Measurements from ENCODE around the gene MYO3B. TPM values are rescaled to one million over a fixed set of nuclear protein-coding genes. Genes with fewer than 3 reads are reported as not detected.

Gene MYO3B
- total and polyA plus RNA-seq, 2 donors from 2014 or later: 3.5 to 6.4 TPM

- DNase-seq (peak in 1 of 5 donors; percentile 22), FAIRE-seq (peak; percentile 46)
- TF ChIP-seq, protein P1, sequence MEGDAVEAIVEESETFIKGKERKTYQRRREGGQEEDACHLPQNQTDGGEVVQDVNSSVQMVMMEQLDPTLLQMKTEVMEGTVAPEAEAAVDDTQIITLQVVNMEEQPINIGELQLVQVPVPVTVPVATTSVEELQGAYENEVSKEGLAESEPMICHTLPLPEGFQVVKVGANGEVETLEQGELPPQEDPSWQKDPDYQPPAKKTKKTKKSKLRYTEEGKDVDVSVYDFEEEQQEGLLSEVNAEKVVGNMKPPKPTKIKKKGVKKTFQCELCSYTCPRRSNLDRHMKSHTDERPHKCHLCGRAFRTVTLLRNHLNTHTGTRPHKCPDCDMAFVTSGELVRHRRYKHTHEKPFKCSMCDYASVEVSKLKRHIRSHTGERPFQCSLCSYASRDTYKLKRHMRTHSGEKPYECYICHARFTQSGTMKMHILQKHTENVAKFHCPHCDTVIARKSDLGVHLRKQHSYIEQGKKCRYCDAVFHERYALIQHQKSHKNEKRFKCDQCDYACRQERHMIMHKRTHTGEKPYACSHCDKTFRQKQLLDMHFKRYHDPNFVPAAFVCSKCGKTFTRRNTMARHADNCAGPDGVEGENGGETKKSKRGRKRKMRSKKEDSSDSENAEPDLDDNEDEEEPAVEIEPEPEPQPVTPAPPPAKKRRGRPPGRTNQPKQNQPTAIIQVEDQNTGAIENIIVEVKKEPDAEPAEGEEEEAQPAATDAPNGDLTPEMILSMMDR (IDR thresholded peaks at IDR 0.05; ENCODE audit: borderline replicate concordance, extremely low read depth, insufficient read depth): no peak
- H3K27ac ChIP-seq (ENCODE audit: low read depth in 2 of 2, low read length in 2 of 2): peak overlapping the region; percentile 9 to 54
- no peak overlapping the region for H3K4me3 ChIP-seq (ENCODE audit: low read length in 3 of 3)
- peaks cover 0 to 4% (median 3%) of the 10 kb centered on the region in 3 donors for H3K4me1 ChIP-seq (ENCODE audit: control insufficient read depth in 2 of 3, insufficient read depth in 2 of 3, low read depth in 1 of 3, low read length in 3 of 3)
- no peaks in the 10 kb centered on the region for H3K36me3 ChIP-seq (ENCODE audit: control insufficient read depth in 2 of 3, insufficient read depth in 3 of 3, low read length in 3 of 3)
- H3K9ac ChIP-seq (ENCODE audit: low read length in 3 of 3): no peak overlapping the region
- no peaks in the 10 kb centered on the region for H3K9me3 ChIP-seq (ENCODE audit: control insufficient read depth in 2 of 3, insufficient read depth in 1 of 3, low read length in 3 of 3)
- intact Hi-C loops (cut with DNase I): no loop called here
- H3K27me3 ChIP-seq (ENCODE audit: control insufficient read depth, insufficient read depth, low read length): no peaks in the 10 kb centered on the region
These were observed 199.7 kb downstream of the MYO3B start for GRCh38 chr2:170377500-170378207.

DNA sequence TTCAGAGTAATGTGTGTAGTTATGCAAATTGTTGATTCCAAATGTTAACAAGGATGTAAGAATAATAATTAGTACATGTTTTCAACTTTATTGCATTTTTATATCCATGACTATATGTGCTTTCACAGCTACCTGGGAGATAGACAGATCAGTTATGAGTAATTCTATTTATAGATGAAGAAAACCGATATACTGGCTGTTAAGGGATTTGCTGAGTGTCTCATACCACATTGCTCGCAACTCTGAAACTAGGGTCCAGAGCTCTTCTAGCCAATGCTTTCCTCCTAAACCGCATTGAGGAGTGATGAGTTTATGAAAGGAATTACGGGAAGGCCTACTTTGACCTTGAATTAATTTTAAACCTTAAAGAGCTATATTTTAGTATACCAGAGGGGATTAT is 202.3 kb downstream of the MYO3B start:
- intact Hi-C loops (cut with DNase I): no loop called here

DNA sequence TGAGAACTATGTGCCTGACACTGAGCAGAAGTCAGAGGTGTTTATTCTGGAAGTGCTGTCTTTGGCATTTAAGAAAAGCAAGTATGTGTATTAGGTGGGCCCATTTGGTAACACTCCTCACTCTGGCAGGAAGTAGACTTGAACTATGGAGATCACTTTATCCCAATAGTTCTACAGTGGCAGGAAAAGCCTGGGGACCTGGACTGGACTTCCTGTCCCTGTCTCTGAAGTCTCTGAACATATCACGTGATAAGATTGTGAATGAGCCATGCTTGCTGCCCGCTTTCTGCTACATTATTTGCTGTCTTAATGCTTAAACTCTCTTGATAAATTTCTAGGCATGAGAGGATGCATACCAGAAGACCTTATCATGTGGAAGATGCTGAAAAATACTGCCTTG is 203.7 kb downstream of the MYO3B start:
- DNase-seq (no peak), FAIRE-seq (no peak)
- Histone ChIP-seq H3K27me3 (ENCODE audit: control insufficient read depth, insufficient read depth, low read length) (no peaks in the 10 kb centered on the region), H3K36me3 (ENCODE audit: control insufficient read depth in 2 of 3, insufficient read depth in 3 of 3, low read length in 3 of 3) (no peaks in the 10 kb centered on the region), H3K4me1 (ENCODE audit: control insufficient read depth in 2 of 3, insufficient read depth in 2 of 3, low read depth in 1 of 3, low read length in 3 of 3) (peaks cover 0 to 3% (median 0%) of the 10 kb centered on the region in 3 donors), H3K27ac (ENCODE audit: low read depth in 2 of 2, low read length in 2 of 2) (no peak overlapping the region), H3K9me3 (ENCODE audit: control insufficient read depth in 2 of 3, insufficient read depth in 1 of 3, low read length in 3 of 3) (no peaks in the 10 kb centered on the region), H3K9ac (ENCODE audit: low read length in 3 of 3) (no peak overlapping the region), H3K4me3 (ENCODE audit: low read length in 3 of 3) (no peak overlapping the region)
- TF ChIP-seq, protein P1 (IDR thresholded peaks at IDR 0.05; ENCODE audit: borderline replicate concordance, extremely low read depth, insufficient read depth): no peak
- intact Hi-C loops (cut with DNase I): no loop called here

More for the DNA sequence above, 202.3 kb downstream of the MYO3B start:
- H3K4me1 ChIP-seq (ENCODE audit: control insufficient read depth in 2 of 3, insufficient read depth in 2 of 3, low read depth in 1 of 3, low read length in 3 of 3): peaks cover 0 to 4% (median 3%) of the 10 kb centered on the region in 3 donors
- TF ChIP-seq, protein P1 (IDR thresholded peaks at IDR 0.05; ENCODE audit: borderline replicate concordance, extremely low read depth, insufficient read depth): no peak
- H3K4me3 ChIP-seq (ENCODE audit: low read length in 3 of 3): no peak overlapping the region
- no peaks in the 10 kb centered on the region for H3K9me3 ChIP-seq (ENCODE audit: control insufficient read depth in 2 of 3, insufficient read depth in 1 of 3, low read length in 3 of 3)
- H3K27me3 ChIP-seq (ENCODE audit: control insufficient read depth, insufficient read depth, low read length): no peaks in the 10 kb centered on the region
- FAIRE-seq: no peak
- no peak for DNase-seq
- no peaks in the 10 kb centered on the region for H3K36me3 ChIP-seq (ENCODE audit: control insufficient read depth in 2 of 3, insufficient read depth in 3 of 3, low read length in 3 of 3)
- no peak overlapping the region for H3K27ac ChIP-seq (ENCODE audit: low read depth in 2 of 2, low read length in 2 of 2)
- no peak overlapping the region for H3K9ac ChIP-seq (ENCODE audit: low read length in 3 of 3)
